OCI-LY3 (cell line): ENCODE data around the gene UNC13B.

Experiments
- H2AFZ ChIP-seq: fragments of 200-600, 300-600 bp; shearing (Covaris generic); 2 replicates; pipeline ENCODE4 v1.6.0; 2014; ENCODE audit warnings: antibody characterized with exemption, low read depth, low read length
- H3K27ac ChIP-seq: fragments of 200-600, 300-600 bp; sonication (generic); 2 replicates; pipeline ENCODE4 v1.5.1; 2014; ENCODE audit warnings: mild to moderate bottlenecking, low read length, moderate library complexity, mixed read lengths
- H3K27me3 ChIP-seq: fragments of 200-600, 300-600 bp; sonication (generic); 2 replicates; pipeline ENCODE4 v1.6.1; 2014; ENCODE audit warnings: low read depth, low read length, mixed read lengths
- H3K36me3 ChIP-seq: fragments of 200-600, 300-600 bp; sonication (generic); replicated peaks from 2 replicates; pipeline ENCODE3; 2014; ENCODE audit warnings: low read depth, low read length, mixed read lengths
- H3K4me1 ChIP-seq: fragments of 300-600, 200-600 bp; sonication (generic); 2 replicates; pipeline ENCODE4 v1.6.1; 2014; ENCODE audit warnings: low read length, mixed read lengths
- H3K4me2 ChIP-seq: fragments of 200-600, 300-600 bp; sonication (generic); 2 replicates; pipeline ENCODE4 v1.6.1; 2014; ENCODE audit warnings: low read length, mixed read lengths
- H3K4me3 ChIP-seq: fragments of 300-600, 200-600 bp; sonication (generic); 2 replicates; pipeline ENCODE4 v1.5.1; 2014; ENCODE audit warnings: antibody characterized with exemption, mild to moderate bottlenecking, low read length, moderate library complexity
- H3K79me2 ChIP-seq: fragments of 300-600, 200-600 bp; shearing (Covaris generic); 2 replicates; pipeline ENCODE4 v1.6.1; 2014; ENCODE audit warnings: mild to moderate bottlenecking, low read length, mixed read lengths
- H3K9ac ChIP-seq: fragments of 300-600, 200-600 bp; shearing (Covaris generic); 2 replicates; pipeline ENCODE4 v1.6.0; 2014; ENCODE audit warnings: mild to moderate bottlenecking, low read length, moderate library complexity
- H3K9me3 ChIP-seq: fragments of 200-600, 300-600 bp; shearing (Covaris generic); 2 replicates; pipeline ENCODE4 v1.6.1; 2014; ENCODE audit warnings: low read length, mixed read lengths; ENCODE audit not compliant: insufficient read depth
- H4K20me1 ChIP-seq: fragments of 200-600, 300-600 bp; sonication (generic); 2 replicates; pipeline ENCODE4 v1.6.1; 2016; ENCODE audit warnings: low read length, mixed read lengths; ENCODE audit not compliant: insufficient read depth
- EZH2phosphoT487 ChIP-seq: fragments of 200-600 bp; shearing (Covaris generic); IDR thresholded peaks from 2 replicates; pipeline ENCODE4 v1.6.1; 2018; ENCODE audit warnings: antibody characterized with exemption, mixed run types, low read depth
- TF ChIP-seq, protein P1 (sequence below): fragments of 200-600, 300-600 bp; sonication (generic); IDR thresholded peaks from 2 replicates; pipeline ENCODE4 v1.5.1; 2014; ENCODE audit warnings: antibody characterized with exemption, low read length, low read depth

Gene UNC13B

DNA sequence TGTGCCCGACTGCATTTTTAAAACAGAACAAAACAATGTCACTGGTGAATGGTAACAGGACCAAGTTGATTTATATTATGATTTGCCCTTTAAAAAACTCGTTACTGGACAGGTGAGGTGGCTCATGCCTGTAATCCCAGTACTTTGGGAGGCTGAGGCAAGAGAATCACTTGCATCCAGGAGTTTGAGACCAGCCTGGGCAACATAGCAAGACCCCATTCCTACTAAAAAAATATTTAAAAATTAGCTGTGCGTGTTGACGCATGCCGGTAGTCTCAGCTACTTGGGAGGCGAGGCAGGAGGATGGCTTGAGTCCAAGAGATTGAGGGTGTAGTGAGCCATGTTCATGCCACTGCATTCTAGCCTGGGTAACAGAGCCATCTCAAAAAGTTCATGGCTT is 7.2 kb downstream of the UNC13B start:
- Histone ChIP-seq H3K27me3 (no peaks in the 10 kb centered on the region), H3K9me3 (no peaks in the 10 kb centered on the region), H3K4me2 (no peak overlapping the region), H3K4me1 (no peaks in the 10 kb centered on the region), H3K36me3 (no peaks in the 10 kb centered on the region), H3K79me2 (no peaks in the 10 kb centered on the region), H2AFZ (no peak overlapping the region), H3K9ac (no peak overlapping the region), H3K27ac (no peak overlapping the region), H4K20me1 (no peaks in the 10 kb centered on the region), H3K4me3 (no peak overlapping the region)
- no peak for TF ChIP-seq EZH2phosphoT487
- TF ChIP-seq, protein P1, sequence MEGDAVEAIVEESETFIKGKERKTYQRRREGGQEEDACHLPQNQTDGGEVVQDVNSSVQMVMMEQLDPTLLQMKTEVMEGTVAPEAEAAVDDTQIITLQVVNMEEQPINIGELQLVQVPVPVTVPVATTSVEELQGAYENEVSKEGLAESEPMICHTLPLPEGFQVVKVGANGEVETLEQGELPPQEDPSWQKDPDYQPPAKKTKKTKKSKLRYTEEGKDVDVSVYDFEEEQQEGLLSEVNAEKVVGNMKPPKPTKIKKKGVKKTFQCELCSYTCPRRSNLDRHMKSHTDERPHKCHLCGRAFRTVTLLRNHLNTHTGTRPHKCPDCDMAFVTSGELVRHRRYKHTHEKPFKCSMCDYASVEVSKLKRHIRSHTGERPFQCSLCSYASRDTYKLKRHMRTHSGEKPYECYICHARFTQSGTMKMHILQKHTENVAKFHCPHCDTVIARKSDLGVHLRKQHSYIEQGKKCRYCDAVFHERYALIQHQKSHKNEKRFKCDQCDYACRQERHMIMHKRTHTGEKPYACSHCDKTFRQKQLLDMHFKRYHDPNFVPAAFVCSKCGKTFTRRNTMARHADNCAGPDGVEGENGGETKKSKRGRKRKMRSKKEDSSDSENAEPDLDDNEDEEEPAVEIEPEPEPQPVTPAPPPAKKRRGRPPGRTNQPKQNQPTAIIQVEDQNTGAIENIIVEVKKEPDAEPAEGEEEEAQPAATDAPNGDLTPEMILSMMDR, result no peak

DNA sequence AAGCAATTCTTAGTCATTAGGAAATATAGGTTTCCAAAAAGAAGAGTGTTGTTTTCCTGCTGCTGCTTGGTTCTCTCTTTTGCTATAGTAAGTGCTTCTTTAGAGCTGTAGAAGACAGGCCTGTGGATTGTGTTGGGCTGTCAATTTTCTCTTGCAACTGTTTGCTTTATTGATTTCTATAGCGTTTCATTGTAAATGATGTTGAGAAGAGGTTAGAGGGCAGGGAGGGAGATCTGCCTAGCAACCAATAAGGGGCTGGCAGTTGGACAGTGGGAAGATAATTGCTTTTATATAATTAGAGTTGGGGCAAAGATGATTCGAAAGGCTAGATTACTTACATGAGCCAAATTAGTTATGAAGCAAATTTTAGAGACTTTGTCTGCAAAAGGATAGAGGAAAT is 11.1 kb downstream of the UNC13B start:
- H3K36me3 ChIP-seq, result no peaks in the 10 kb centered on the region
- no peak for TF ChIP-seq EZH2phosphoT487
- TF ChIP-seq, protein P1, result no peak
- no peak overlapping the region for H3K4me3 ChIP-seq
- no peaks in the 10 kb centered on the region for H3K79me2 ChIP-seq
- H3K9me3 ChIP-seq, result no peaks in the 10 kb centered on the region
- no peak overlapping the region for H2AFZ ChIP-seq
- no peak overlapping the region for H3K27ac ChIP-seq
- H4K20me1 ChIP-seq, result no peaks in the 10 kb centered on the region
- no peak overlapping the region for H3K9ac ChIP-seq
- no peaks in the 10 kb centered on the region for H3K27me3 ChIP-seq
- no peaks in the 10 kb centered on the region for H3K4me1 ChIP-seq
- no peak overlapping the region for H3K4me2 ChIP-seq

DNA sequence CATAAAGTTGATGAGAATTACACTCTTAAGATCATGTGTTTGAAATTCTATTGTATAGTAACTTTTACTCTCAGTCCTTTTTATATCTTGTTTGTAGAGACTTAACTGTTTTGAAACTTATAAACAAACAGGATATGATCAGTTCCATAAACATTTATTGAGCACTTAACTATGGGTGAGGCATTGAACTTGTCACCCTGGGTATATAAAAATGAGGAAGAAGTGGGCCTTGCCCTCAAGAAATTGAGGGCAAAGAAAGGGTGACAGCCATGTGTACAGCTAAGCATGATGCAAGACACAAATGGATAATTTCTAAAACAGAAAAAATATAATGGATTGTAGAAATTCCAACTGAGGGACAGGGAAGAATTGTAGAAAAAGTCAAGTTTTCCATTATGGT is 15.7 kb downstream of the UNC13B start:
- TF ChIP-seq EZH2phosphoT487, result no peak
- TF ChIP-seq, protein P1, result no peak
- Histone ChIP-seq H3K4me3 (no peak overlapping the region), H3K9me3 (no peaks in the 10 kb centered on the region), H3K79me2 (no peaks in the 10 kb centered on the region), H4K20me1 (no peaks in the 10 kb centered on the region), H3K27me3 (no peaks in the 10 kb centered on the region), H3K36me3 (no peaks in the 10 kb centered on the region), H2AFZ (no peak overlapping the region), H3K4me1 (no peaks in the 10 kb centered on the region), H3K27ac (no peak overlapping the region), H3K4me2 (no peak overlapping the region), H3K9ac (no peak overlapping the region)

DNA sequence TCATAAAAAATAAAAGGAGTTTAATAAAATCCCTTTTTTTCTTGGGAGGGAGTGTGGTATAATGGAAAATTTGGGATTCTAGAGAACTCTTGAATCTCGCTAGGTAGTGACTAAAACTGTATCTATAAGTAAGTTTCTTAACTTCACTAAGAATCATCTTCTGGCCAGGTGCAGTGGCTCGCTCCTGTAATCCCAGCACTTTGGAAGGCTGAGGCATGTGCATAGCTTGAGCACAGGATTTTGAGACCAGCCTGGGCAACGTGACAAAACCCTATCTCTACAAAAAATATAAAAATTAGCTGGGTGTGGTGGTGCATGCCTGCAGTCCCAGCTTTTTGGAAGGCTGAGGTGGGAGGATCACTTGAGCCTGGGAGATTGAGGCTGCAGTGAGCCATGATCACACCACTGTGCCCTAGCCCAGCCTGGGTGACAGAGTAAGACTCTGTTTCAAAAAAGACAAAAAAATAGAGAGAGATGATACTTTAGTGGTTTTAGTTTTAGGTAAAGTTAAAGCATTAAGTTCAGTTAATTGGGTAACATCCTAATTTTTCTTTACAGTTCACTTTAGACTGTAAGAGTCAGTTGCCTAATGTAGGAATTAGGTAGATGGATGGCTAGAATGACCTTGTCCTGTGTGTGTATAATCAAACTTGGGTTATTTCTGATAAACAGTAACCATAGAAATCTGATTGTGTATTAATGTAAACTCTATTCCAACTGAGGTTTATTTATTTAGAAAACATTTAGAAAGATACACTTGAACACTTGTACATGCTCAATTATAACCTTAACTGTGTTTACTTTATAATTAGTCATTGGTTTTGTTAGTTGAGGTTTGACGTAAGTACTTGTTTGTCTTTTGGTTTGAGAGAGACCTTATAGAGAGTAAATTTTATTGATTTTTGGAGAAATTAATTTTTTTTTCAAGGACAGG is 17.8 kb downstream of the UNC13B start:
- Histone ChIP-seq H3K9me3 (no peaks in the 10 kb centered on the region), H3K9ac (no peak overlapping the region), H3K4me1 (no peaks in the 10 kb centered on the region), H2AFZ (no peak overlapping the region), H3K4me2 (no peak overlapping the region), H3K36me3 (no peaks in the 10 kb centered on the region), H3K27me3 (no peaks in the 10 kb centered on the region), H3K79me2 (no peaks in the 10 kb centered on the region), H3K4me3 (no peak overlapping the region), H3K27ac (no peak overlapping the region), H4K20me1 (no peaks in the 10 kb centered on the region)
- TF ChIP-seq EZH2phosphoT487, result no peak
- TF ChIP-seq, protein P1, result no peak
